ENCODE results near the gene IKBIP. TPM values are rescaled to one million over a fixed set of nuclear protein-coding genes. Genes with fewer than 3 reads are reported as not detected.

Gene IKBIP
- total RNA-seq, 2 donors from 2014 or later, result 6.0 to 6.5 TPM

- WGBS, result 67% methylated on average over 7 of the region's 7 CpGs
- DNase-seq (ENCODE audit: low spot score), result no peak
- Histone ChIP-seq H3K27ac (no peak overlapping the region), H3K4me3 (no peak overlapping the region), H3K4me1 (replicated peaks) (no peaks in the 10 kb centered on the region), H3K27me3 (replicated peaks; ENCODE audit: insufficient read depth) (no peaks in the 10 kb centered on the region), H3K9me3 (no peaks in the 10 kb centered on the region), H3K36me3 (no peaks in the 10 kb centered on the region)
- TF ChIP-seq POLR2A (IDR thresholded peaks at IDR 0.05) (no peak), POLR2AphosphoS5 (IDR thresholded peaks at IDR 0.05) (no peak), CTCF (IDR thresholded peaks at IDR 0.05) (no peak)
- intact Hi-C loops (cut with DNase I), result no loop called here
Measured at GRCh38 chr12:98678946-98679610, 34.5 kb upstream of the IKBIP start.

- no peaks in the 10 kb centered on the region for H3K27me3 ChIP-seq (replicated peaks; ENCODE audit: insufficient read depth)
- H3K4me1 ChIP-seq (replicated peaks), result no peaks in the 10 kb centered on the region
- 90% methylated on average over 10 of the region's 15 CpGs for WGBS
- DNase-seq (ENCODE audit: low spot score), result no peak
- intact Hi-C loops (cut with DNase I), result no loop called here
- no peak overlapping the region for H3K27ac ChIP-seq
- no peak for TF ChIP-seq POLR2AphosphoS5 (IDR thresholded peaks at IDR 0.05)
- H3K9me3 ChIP-seq, result no peaks in the 10 kb centered on the region
- H3K4me3 ChIP-seq, result no peak overlapping the region
- H3K36me3 ChIP-seq, result no peaks in the 10 kb centered on the region
Measured at GRCh38 chr12:98678236-98678945, 33.8 kb upstream of the IKBIP start.

GRCh38 chr12:98674841-98675240, 30.3 kb upstream of the IKBIP start:
- no peak for TF ChIP-seq CTCF (IDR thresholded peaks at IDR 0.05)
- TF ChIP-seq POLR2A (IDR thresholded peaks at IDR 0.05), result no peak
- no peak for TF ChIP-seq POLR2AphosphoS5 (IDR thresholded peaks at IDR 0.05)
- no peaks in the 10 kb centered on the region for H3K4me1 ChIP-seq (replicated peaks)
- intact Hi-C loops (cut with DNase I), result no loop called here
- no peaks in the 10 kb centered on the region for H3K27me3 ChIP-seq (replicated peaks; ENCODE audit: insufficient read depth)
- no peak overlapping the region for H3K4me3 ChIP-seq
- no peak overlapping the region for H3K27ac ChIP-seq
- no peaks in the 10 kb centered on the region for H3K36me3 ChIP-seq
- no peak for DNase-seq (ENCODE audit: low spot score)
- H3K9me3 ChIP-seq, result no peaks in the 10 kb centered on the region

GRCh38 chr12:98671459-98671858, 26.9 kb upstream of the IKBIP start:
- H3K27me3 ChIP-seq (replicated peaks; ENCODE audit: insufficient read depth), result no peaks in the 10 kb centered on the region
- 79% methylated on average over 7 of the region's 7 CpGs for WGBS
- H3K4me1 ChIP-seq (replicated peaks), result no peaks in the 10 kb centered on the region
- no peak for TF ChIP-seq POLR2AphosphoS5 (IDR thresholded peaks at IDR 0.05)
- no peak for TF ChIP-seq CTCF (IDR thresholded peaks at IDR 0.05)
- no peak for TF ChIP-seq POLR2A (IDR thresholded peaks at IDR 0.05)
- no peak overlapping the region for H3K4me3 ChIP-seq
- intact Hi-C loops (cut with DNase I), result no loop called here
- DNase-seq (ENCODE audit: low spot score), result no peak
- no peaks in the 10 kb centered on the region for H3K36me3 ChIP-seq
- H3K9me3 ChIP-seq, result no peaks in the 10 kb centered on the region
- H3K27ac ChIP-seq, result no peak overlapping the region

- TF ChIP-seq POLR2A (IDR thresholded peaks at IDR 0.05) (no peak), CTCF (IDR thresholded peaks at IDR 0.05) (no peak), POLR2AphosphoS5 (IDR thresholded peaks at IDR 0.05) (no peak)
- Histone ChIP-seq H3K36me3 (no peaks in the 10 kb centered on the region), H3K4me3 (no peak overlapping the region), H3K27ac (no peak overlapping the region), H3K27me3 (replicated peaks; ENCODE audit: insufficient read depth) (no peaks in the 10 kb centered on the region), H3K4me1 (replicated peaks) (no peaks in the 10 kb centered on the region), H3K9me3 (no peaks in the 10 kb centered on the region)
- WGBS, result 89% methylated on average over 3 of the region's 3 CpGs
- DNase-seq (ENCODE audit: low spot score), result no peak
- intact Hi-C loops (cut with DNase I), result no loop called here
Measured at GRCh38 chr12:98669751-98670150, 25.2 kb upstream of the IKBIP start.
